K562 (cell line): ENCODE results near the gene RARA.

Source experiments
- FOSL1 ChIP-seq: fragments of 200-800 bp; sonication (Bioruptor generic); conservative IDR thresholded peaks from 2 replicates; pipeline ENCODE4 v1.6.1; 2016; ENCODE audit warnings: missing genetic modification characterization, missing compliant biosample characterization
- SAFB2 ChIP-seq: fragments of 200-400 bp; formaldehyde crosslinking; IDR thresholded peaks from 2 replicates; pipeline ENCODE4 v1.6.1; 2018; ENCODE audit warnings: borderline replicate concordance, low read length, low read depth, moderate library complexity; ENCODE audit not compliant: severe bottlenecking
- ZFP36 ChIP-seq: fragments of 150-350 bp; IDR thresholded peaks from 2 replicates; pipeline ENCODE4 v1.6.1; 2018; ENCODE audit warnings: low read length, low read depth; ENCODE audit not compliant: partially characterized antibody
- TF ChIP-seq, protein P1 (sequence below): fragments of 450-650 bp; IDR thresholded peaks from 2 replicates; pipeline ENCODE4 v1.6.1; 2018; ENCODE audit not compliant: partially characterized antibody
- TF ChIP-seq, protein P2 (sequence below): fragments of 250-450 bp; sonication (Bioruptor Pico); IDR thresholded peaks from 2 replicates; pipeline ENCODE4 v1.4.0; 2020
- TF ChIP-seq, protein P3 (sequence below): fragments of 250-450 bp; sonication (Bioruptor Pico); IDR thresholded peaks from 2 replicates; pipeline ENCODE4 v1.5.0; 2020; ENCODE audit warnings: mild to moderate bottlenecking, borderline replicate concordance

GRCh38 chr17:40373324-40373723, 64.3 kb downstream of the RARA start:
- TF ChIP-seq, protein P1, sequence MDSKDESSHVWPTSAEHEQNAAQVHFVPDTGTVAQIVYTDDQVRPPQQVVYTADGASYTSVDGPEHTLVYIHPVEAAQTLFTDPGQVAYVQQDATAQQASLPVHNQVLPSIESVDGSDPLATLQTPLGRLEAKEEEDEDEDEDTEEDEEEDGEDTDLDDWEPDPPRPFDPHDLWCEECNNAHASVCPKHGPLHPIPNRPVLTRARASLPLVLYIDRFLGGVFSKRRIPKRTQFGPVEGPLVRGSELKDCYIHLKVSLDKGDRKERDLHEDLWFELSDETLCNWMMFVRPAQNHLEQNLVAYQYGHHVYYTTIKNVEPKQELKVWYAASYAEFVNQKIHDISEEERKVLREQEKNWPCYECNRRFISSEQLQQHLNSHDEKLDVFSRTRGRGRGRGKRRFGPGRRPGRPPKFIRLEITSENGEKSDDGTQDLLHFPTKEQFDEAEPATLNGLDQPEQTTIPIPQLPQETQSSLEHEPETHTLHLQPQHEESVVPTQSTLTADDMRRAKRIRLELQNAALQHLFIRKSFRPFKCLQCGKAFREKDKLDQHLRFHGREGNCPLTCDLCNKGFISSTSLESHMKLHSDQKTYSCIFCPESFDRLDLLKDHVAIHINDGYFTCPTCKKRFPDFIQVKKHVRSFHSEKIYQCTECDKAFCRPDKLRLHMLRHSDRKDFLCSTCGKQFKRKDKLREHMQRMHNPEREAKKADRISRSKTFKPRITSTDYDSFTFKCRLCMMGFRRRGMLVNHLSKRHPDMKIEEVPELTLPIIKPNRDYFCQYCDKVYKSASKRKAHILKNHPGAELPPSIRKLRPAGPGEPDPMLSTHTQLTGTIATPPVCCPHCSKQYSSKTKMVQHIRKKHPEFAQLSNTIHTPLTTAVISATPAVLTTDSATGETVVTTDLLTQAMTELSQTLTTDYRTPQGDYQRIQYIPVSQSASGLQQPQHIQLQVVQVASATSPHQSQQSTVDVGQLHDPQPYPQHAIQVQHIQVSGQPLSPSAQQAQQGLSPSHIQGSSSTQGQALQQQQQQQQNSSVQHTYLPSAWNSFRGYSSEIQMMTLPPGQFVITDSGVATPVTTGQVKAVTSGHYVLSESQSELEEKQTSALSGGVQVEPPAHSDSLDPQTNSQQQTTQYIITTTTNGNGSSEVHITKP, result no peak
- TF ChIP-seq, protein P2, sequence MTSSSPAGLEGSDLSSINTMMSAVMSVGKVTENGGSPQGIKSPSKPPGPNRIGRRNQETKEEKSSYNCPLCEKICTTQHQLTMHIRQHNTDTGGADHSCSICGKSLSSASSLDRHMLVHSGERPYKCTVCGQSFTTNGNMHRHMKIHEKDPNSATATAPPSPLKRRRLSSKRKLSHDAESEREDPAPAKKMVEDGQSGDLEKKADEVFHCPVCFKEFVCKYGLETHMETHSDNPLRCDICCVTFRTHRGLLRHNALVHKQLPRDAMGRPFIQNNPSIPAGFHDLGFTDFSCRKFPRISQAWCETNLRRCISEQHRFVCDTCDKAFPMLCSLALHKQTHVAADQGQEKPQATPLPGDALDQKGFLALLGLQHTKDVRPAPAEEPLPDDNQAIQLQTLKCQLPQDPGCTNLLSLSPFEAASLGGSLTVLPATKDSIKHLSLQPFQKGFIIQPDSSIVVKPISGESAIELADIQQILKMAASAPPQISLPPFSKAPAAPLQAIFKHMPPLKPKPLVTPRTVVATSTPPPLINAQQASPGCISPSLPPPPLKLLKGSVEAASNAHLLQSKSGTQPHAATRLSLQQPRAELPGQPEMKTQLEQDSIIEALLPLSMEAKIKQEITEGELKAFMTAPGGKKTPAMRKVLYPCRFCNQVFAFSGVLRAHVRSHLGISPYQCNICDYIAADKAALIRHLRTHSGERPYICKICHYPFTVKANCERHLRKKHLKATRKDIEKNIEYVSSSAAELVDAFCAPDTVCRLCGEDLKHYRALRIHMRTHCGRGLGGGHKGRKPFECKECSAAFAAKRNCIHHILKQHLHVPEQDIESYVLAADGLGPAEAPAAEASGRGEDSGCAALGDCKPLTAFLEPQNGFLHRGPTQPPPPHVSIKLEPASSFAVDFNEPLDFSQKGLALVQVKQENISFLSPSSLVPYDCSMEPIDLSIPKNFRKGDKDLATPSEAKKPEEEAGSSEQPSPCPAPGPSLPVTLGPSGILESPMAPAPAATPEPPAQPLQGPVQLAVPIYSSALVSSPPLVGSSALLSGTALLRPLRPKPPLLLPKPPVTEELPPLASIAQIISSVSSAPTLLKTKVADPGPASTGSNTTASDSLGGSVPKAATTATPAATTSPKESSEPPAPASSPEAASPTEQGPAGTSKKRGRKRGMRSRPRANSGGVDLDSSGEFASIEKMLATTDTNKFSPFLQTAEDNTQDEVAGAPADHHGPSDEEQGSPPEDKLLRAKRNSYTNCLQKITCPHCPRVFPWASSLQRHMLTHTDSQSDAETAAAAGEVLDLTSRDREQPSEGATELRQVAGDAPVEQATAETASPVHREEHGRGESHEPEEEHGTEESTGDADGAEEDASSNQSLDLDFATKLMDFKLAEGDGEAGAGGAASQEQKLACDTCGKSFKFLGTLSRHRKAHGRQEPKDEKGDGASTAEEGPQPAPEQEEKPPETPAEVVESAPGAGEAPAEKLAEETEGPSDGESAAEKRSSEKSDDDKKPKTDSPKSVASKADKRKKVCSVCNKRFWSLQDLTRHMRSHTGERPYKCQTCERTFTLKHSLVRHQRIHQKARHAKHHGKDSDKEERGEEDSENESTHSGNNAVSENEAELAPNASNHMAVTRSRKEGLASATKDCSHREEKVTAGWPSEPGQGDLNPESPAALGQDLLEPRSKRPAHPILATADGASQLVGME (CRISPR knock-in tag), result no peak
- TF ChIP-seq ZFP36, result no peak
- TF ChIP-seq SAFB2, result no peak
- TF ChIP-seq FOSL1 (tag), result no peak
- TF ChIP-seq, protein P3, sequence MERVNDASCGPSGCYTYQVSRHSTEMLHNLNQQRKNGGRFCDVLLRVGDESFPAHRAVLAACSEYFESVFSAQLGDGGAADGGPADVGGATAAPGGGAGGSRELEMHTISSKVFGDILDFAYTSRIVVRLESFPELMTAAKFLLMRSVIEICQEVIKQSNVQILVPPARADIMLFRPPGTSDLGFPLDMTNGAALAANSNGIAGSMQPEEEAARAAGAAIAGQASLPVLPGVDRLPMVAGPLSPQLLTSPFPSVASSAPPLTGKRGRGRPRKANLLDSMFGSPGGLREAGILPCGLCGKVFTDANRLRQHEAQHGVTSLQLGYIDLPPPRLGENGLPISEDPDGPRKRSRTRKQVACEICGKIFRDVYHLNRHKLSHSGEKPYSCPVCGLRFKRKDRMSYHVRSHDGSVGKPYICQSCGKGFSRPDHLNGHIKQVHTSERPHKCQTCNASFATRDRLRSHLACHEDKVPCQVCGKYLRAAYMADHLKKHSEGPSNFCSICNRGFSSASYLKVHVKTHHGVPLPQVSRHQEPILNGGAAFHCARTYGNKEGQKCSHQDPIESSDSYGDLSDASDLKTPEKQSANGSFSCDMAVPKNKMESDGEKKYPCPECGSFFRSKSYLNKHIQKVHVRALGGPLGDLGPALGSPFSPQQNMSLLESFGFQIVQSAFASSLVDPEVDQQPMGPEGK, result no peak
